Parathyroid adenoma (tissue), 2 donors: ENCODE data around the gene ACBD6.

ENCODE experiments used
- H2AFZ ChIP-seq: fragments of 300-600 bp; sonication (generic); one replicate; pipeline ENCODE4 v1.7.0; 2017; ENCODE audit warnings: antibody characterized with exemption, mild to moderate bottlenecking
- H3K27ac ChIP-seq: fragments of 300-600 bp; sonication (generic); one replicate; pipeline ENCODE4 v1.7.0; 2017
- H3K27me3 ChIP-seq: fragments of 300-600 bp; sonication (generic); one replicate; pipeline ENCODE4 v1.7.0; 2017; ENCODE audit warnings: low read length; ENCODE audit not compliant: control insufficient read depth, insufficient read depth
- H3K36me3 ChIP-seq: fragments of 300-600 bp; sonication (generic); one replicate; pipeline ENCODE4 v1.7.0; 2017; ENCODE audit warnings: low read length; ENCODE audit not compliant: control insufficient read depth, insufficient read depth
- H3K4me1 ChIP-seq: fragments of 300-600 bp; sonication (generic); one replicate; pipeline ENCODE4 v1.7.0; 2017; ENCODE audit warnings: control low read depth
- H3K4me2 ChIP-seq: fragments of 300-600 bp; sonication (generic); one replicate; pipeline ENCODE4 v1.7.0; 2017; ENCODE audit warnings: low read length
- H3K4me3 ChIP-seq: fragments of 300-600 bp; sonication (generic); one replicate; pipeline ENCODE4 v1.7.0; 2017; ENCODE audit warnings: low read depth, low read length
- H3K79me2 ChIP-seq: fragments of 300-600 bp; sonication (generic); one replicate; pipeline ENCODE4 v1.7.0; 2017; ENCODE audit warnings: control low read depth
- H3K9ac ChIP-seq: fragments of 300-600 bp; sonication (generic); one replicate; pipeline ENCODE4 v1.7.0; 2017; ENCODE audit warnings: mild to moderate bottlenecking
- H3K9me3 ChIP-seq: fragments of 300-600 bp; sonication (generic); one replicate; pipeline ENCODE4 v1.7.0; 2017; ENCODE audit warnings: low read length; ENCODE audit not compliant: control insufficient read depth
- TF ChIP-seq, protein P1 (sequence below): fragments of 300-600 bp; sonication (generic); IDR thresholded peaks from one replicate; pipeline ENCODE4 v1.7.0; 2017; ENCODE audit warnings: antibody characterized with exemption, mild to moderate bottlenecking
- donor health status: primary hyperparathyroidism.

Gene ACBD6

DNA sequence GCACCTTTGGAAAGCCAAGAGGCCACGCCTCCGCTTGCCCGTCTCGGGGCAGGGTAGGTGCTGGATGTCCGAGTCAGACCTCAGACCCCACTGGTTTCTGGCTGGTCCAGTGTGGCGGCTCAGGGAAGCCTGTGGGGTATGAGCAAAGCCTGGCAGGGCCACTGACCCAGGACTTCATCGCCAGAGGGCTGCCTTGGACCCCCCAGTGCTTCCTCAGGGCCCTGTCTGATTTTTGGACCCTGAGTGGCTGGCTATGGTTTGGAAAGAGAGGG, 251.9 kb downstream of the ACBD6 start:
- Histone ChIP-seq H3K4me3 (no peak overlapping the region), H3K79me2 (no peaks in the 10 kb centered on the region), H3K9ac (no peak overlapping the region), H3K4me2 (no peak overlapping the region), H3K27ac (no peak overlapping the region), H3K36me3 (no peaks in the 10 kb centered on the region), H2AFZ (no peak overlapping the region), H3K27me3 (no peaks in the 10 kb centered on the region), H3K4me1 (no peaks in the 10 kb centered on the region), H3K9me3 (no peaks in the 10 kb centered on the region)
- TF ChIP-seq, protein P1, sequence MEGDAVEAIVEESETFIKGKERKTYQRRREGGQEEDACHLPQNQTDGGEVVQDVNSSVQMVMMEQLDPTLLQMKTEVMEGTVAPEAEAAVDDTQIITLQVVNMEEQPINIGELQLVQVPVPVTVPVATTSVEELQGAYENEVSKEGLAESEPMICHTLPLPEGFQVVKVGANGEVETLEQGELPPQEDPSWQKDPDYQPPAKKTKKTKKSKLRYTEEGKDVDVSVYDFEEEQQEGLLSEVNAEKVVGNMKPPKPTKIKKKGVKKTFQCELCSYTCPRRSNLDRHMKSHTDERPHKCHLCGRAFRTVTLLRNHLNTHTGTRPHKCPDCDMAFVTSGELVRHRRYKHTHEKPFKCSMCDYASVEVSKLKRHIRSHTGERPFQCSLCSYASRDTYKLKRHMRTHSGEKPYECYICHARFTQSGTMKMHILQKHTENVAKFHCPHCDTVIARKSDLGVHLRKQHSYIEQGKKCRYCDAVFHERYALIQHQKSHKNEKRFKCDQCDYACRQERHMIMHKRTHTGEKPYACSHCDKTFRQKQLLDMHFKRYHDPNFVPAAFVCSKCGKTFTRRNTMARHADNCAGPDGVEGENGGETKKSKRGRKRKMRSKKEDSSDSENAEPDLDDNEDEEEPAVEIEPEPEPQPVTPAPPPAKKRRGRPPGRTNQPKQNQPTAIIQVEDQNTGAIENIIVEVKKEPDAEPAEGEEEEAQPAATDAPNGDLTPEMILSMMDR, result no peak

DNA sequence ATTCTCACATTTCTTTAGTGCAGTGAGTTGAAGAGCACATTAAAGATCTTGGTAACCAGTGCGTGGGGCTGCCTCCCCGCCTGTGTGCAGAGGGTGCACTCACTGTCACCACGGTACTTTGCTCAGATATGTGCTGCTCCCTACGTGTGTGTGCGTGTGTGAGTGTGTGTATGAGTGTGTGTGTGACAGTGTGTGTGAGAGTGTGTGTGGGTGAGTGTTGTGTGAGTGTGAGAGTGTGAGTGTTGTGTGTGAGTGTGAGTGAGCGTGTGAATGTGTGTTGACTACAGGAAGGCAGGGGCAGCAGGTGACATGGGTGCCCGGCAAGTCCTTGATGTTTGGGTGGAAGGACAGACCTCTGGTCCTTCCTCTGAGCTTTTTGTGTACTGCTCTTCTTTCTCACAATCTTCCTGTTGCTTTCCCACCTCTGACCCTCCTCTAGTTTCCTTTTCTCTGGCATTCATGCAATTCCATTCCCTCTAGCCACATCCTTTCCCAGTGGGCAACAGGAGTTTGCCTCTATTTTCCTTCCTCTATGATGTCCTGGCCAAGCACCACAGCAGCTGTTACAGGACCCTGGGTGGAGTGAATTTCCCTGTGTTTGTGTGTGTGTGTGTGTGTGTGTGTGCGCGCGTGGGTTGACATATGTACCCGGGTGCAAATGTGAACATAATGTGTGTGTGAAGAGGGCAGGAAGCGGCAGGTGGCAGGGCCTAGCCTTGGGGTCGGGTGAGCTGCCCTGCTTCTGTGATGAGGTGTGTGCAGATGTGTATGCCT, 252.5 kb downstream of the ACBD6 start:
- TF ChIP-seq, protein P1, result no peak
- Histone ChIP-seq H3K9me3 (no peaks in the 10 kb centered on the region), H3K4me1 (no peaks in the 10 kb centered on the region), H2AFZ (no peak overlapping the region), H3K27me3 (no peaks in the 10 kb centered on the region), H3K36me3 (no peaks in the 10 kb centered on the region), H3K9ac (no peak overlapping the region), H3K4me3 (no peak overlapping the region), H3K79me2 (no peaks in the 10 kb centered on the region), H3K4me2 (no peak overlapping the region), H3K27ac (no peak overlapping the region)

- TF ChIP-seq, protein P1, result no peak
- H3K4me3 ChIP-seq, result no peak overlapping the region
Observed at GRCh38 chr1:180248731-180249681, 253.4 kb downstream of the ACBD6 start.

DNA sequence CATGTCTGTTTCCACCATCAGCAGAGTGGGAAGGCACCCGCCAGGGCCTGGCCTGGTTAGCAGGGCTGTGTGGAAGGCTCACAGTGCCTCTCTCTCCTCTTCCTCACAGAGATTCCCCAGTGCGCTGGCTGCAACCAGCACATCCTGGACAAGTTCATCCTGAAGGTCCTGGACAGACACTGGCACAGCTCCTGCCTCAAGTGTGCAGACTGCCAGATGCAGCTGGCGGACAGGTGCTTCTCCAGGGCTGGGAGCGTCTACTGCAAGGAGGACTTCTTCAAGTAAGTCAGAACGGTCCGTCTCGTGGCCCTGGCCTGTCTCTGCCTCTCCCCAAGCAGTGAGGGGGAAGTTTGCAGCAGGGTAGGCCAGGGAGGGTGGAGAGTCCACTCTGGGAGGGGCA, 254.2 kb downstream of the ACBD6 start:
- Histone ChIP-seq H3K27me3 (no peaks in the 10 kb centered on the region), H3K9ac (no peak overlapping the region), H3K4me2 (no peak overlapping the region), H3K9me3 (no peaks in the 10 kb centered on the region), H3K4me1 (no peaks in the 10 kb centered on the region), H3K79me2 (no peaks in the 10 kb centered on the region), H3K4me3 (no peak overlapping the region), H3K36me3 (no peaks in the 10 kb centered on the region), H3K27ac (no peak overlapping the region), H2AFZ (no peak overlapping the region)
- TF ChIP-seq, protein P1, result no peak

More at GRCh38 chr1:180248731-180249681, 253.4 kb downstream of the ACBD6 start:
- Histone ChIP-seq H3K4me2 (no peak overlapping the region), H3K4me1 (no peaks in the 10 kb centered on the region), H3K9ac (no peak overlapping the region), H3K9me3 (no peaks in the 10 kb centered on the region), H3K36me3 (no peaks in the 10 kb centered on the region), H2AFZ (no peak overlapping the region), H3K27ac (no peak overlapping the region), H3K27me3 (no peaks in the 10 kb centered on the region), H3K79me2 (no peaks in the 10 kb centered on the region)
